HFF-Myc (cell line): ENCODE data around the gene ARMC8.

Experiments
- DNase-seq: peaks from one replicate; pipeline ENCODE4 v3.0.0-alpha.2; 2011; ENCODE audit warnings: low read depth; ENCODE audit errors: extremely low read depth
- H3K4me3 ChIP-seq: replicated peaks from 2 replicates; pipeline ENCODE4 v1.5.1; 2011; ENCODE audit warnings: low read depth, mild to moderate bottlenecking, control low read depth, low read length
- TF ChIP-seq, protein P1 (sequence below): IDR thresholded peaks from 2 replicates; pipeline ENCODE4 v1.5.1; 2012; ENCODE audit warnings: mild to moderate bottlenecking, low read depth, low read length, control low read depth; ENCODE audit errors: missing control alignments

ARMC8 gene

DNA sequence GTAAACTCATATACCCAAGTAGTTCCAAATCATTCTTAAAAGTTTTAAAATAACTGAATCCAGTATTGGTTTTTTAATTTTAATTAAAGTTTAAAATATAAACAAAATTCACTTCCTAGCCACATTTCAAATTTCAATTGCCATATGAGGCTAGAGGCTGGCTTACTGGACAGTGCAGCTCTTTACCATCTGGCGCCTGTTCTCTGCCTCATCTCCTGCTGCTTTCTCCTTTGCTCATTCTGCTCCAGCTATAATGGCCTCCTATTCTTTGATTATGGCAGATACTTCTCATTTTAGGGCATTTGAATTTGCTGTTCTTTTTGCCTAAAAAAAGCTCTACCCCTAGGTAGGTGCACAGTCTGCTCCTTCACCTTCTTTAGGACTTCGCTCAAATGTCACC is 19.1 kb downstream of the ARMC8 start:
- H3K4me3 ChIP-seq = no peak overlapping the region
- TF ChIP-seq, protein P1, sequence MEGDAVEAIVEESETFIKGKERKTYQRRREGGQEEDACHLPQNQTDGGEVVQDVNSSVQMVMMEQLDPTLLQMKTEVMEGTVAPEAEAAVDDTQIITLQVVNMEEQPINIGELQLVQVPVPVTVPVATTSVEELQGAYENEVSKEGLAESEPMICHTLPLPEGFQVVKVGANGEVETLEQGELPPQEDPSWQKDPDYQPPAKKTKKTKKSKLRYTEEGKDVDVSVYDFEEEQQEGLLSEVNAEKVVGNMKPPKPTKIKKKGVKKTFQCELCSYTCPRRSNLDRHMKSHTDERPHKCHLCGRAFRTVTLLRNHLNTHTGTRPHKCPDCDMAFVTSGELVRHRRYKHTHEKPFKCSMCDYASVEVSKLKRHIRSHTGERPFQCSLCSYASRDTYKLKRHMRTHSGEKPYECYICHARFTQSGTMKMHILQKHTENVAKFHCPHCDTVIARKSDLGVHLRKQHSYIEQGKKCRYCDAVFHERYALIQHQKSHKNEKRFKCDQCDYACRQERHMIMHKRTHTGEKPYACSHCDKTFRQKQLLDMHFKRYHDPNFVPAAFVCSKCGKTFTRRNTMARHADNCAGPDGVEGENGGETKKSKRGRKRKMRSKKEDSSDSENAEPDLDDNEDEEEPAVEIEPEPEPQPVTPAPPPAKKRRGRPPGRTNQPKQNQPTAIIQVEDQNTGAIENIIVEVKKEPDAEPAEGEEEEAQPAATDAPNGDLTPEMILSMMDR = no peak
- DNase-seq = no peak

DNA sequence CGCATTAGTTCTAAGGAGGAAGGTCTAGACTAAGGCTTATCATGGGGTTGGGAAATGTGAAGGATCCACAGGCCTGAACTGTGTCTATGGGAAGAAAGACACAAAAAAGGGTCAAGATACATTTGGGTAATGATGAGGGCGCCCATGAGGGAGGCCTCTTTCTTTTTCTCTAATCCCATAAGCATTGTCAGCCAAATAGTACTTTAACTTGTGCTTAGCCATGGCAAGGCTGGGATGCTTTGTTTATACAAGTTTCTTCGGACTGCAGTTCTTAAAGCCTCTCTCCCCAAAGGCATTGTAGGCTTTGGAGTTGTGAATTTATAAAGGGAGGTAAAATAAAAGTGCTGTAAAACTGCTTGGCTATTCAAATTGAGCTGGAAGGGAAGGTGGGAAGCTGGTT is 23.4 kb downstream of the ARMC8 start:
- DNase-seq = no peak
- H3K4me3 ChIP-seq = no peak overlapping the region
- TF ChIP-seq, protein P1 = no peak

DNA sequence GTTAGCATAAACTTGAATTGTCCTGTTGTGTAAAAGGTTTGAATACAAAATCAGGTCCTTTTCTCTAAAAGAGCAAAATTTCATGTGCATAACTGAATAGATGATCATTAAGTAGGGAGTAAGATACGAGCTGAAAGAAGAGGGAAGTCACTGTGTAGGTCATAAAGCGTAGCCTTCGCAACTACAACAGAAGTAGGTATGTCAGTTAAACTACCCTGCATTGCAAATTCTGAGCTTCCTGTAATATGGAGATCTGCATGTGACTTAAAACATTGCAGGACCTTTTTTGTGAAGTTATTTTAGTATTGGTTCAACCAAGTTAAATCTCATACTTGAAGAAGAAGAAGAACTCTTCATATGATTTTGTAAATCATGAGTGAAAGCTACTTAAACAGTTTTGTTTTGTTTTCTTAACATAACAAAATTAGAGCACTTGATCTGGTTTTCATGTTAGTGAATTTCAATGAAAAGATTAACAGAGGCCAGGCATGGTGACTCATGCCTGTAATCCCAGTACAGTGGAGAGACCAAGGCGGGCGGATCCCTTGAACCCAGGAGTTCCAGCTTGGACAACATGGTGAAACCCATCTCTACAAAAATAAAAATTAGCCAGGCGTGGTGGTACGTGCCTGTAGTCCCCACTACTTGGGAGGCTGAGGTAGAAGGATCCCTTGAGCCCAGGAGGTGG is 26.4 kb downstream of the ARMC8 start:
- DNase-seq = no peak
- H3K4me3 ChIP-seq = no peak overlapping the region
- TF ChIP-seq, protein P1 = no peak

DNA sequence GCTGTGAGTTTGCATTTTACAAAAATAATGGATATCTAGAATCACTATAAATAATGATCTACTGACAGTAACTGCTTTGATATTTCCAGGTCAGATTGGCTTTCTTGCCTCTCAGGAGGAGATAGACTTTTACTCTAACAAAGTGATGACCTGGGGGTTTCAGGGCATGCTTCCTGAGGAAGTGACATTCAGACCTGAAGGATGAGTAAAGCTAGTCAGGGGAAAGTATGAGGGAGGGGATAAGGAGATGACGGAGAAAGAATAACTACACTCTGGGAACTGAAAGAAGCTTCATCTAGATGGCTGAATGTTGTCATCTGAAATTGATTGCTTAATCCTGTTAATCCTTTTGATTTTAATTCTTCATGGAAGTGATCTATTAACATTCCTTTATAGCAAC is 32.2 kb downstream of the ARMC8 start:
- H3K4me3 ChIP-seq = no peak overlapping the region
- TF ChIP-seq, protein P1 = no peak
- DNase-seq = no peak

DNA sequence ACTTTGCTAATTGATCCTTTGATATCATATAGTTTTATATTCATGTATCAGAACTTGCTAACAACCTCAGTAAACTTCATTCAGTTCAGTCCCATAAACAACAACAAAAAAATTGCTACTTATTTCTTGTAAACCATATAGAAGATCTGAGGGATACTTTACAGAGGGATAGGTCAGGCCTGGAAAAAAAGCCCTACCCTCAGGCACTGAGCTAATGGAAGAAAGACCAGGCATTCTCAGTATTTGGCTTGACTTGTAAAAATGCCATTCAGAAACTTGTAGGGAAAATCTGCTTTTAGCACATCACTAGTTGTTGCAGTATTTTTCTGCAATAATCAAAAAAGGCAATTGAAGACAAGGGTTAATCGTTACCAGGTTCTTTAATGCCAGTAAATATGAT is 33.1 kb downstream of the ARMC8 start:
- no peak for DNase-seq
- TF ChIP-seq, protein P1 = no peak
- H3K4me3 ChIP-seq = no peak overlapping the region

DNA sequence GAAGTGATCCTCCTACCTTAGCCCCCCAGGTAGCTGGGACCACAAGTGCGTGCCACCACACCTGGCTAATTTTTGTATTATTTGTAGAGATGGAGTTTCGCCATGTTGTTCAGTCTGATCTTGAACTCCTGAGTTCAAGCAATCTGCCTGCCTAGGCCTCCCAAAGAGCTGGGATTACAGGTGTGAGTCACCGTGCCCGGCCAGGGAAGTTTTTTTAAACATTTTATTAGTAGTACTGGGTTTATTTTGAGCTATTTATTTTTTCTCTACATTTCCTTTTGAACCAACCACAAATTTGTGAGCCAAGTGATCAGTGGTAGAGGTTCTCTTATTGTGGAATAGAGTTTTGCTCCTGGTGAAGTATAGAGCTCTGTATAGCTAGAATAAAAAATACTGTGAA is 33.7 kb downstream of the ARMC8 start:
- TF ChIP-seq, protein P1 = no peak
- DNase-seq = no peak
- H3K4me3 ChIP-seq = no peak overlapping the region

DNA sequence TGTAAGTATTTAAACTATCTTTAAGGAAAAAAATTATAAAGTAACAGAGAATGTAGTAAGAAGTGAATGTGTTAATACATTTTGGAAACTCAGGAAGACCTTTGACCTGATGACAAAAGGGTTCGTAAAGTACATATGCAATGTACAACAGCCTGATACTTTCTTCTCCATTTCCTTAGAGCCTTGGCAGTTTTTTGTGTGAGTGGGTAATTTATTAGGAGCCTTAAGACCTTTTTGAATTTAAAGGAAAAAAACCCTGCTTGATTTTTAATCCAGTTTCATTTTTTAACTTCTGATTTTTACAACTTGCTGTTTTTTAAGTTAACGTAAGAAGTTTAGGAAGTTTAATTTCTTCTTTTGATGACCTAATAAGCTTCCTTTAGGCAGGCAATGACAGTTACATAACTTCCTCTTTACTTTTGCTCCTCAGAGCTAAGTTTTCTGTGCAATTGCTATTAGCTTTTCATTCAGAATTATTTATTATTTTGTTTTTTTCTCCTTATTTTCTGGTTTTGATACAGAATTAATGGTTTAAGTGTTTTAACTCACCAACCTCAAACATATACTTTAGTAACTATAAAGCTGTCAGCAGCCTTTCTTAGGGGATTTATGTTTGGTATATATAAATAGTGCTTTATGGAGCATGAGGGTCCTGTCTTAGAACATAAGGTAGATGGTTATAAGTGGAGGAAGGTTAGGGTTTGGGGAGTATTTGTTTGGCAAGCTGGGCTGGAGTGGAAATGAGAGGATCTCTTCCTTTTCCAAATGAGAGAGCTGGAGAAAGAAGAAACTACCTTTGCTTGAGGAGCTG is 35.2 kb downstream of the ARMC8 start:
- H3K4me3 ChIP-seq = no peak overlapping the region
- no peak for DNase-seq
- TF ChIP-seq, protein P1 = no peak
